ENCODE data around the gene DNAH10.

DNAH10 gene

GRCh38 chr12:123733229-123733628 is 28.9 kb upstream of the DNAH10 start:
- no peaks in the 10 kb centered on the region for H3F3A ChIP-seq (ENCODE audit: low read depth)
- H4K20me1 ChIP-seq (ENCODE audit: insufficient read depth, low read length, poor library complexity, severe bottlenecking) = no peaks in the 10 kb centered on the region
- no peaks in the 10 kb centered on the region for H3K4me1 ChIP-seq (ENCODE audit: insufficient read depth, low read length, poor library complexity, severe bottlenecking)
- no peak overlapping the region for H3K4me2 ChIP-seq (ENCODE audit: low read depth, low read length, poor library complexity, severe bottlenecking)
- no peak for TF ChIP-seq EZH2phosphoT487 (IDR thresholded peaks at IDR 0.05; ENCODE audit: borderline replicate concordance)
- no peak for TF ChIP-seq CTCF (conservative IDR thresholded peaks at IDR 0.05; ENCODE audit: low read length)
- no peaks in the 10 kb centered on the region for H3K9me2 ChIP-seq (replicated peaks; ENCODE audit: low read depth, low read length)
- no peak overlapping the region for H3K4me3 ChIP-seq (ENCODE audit: low read length, poor library complexity, severe bottlenecking)
- H3K9ac ChIP-seq (ENCODE audit: low read depth, low read length, poor library complexity, severe bottlenecking) = no peak overlapping the region
- H3K79me2 ChIP-seq (ENCODE audit: insufficient read depth, low read length) = no peaks in the 10 kb centered on the region
- H3K36me3 ChIP-seq (ENCODE audit: insufficient read depth, low read length) = peaks cover 87% of the 10 kb centered on the region; the same call in 1 of the 2 replicates
- no peaks in the 10 kb centered on the region for H3K9me3 ChIP-seq (ENCODE audit: insufficient read depth, low read depth, low read length)
- H3K27me3 ChIP-seq (ENCODE audit: insufficient read depth, low read length, poor library complexity, severe bottlenecking) = no peaks in the 10 kb centered on the region
- H2AFZ ChIP-seq (ENCODE audit: low read length) = no peak overlapping the region

DNA sequence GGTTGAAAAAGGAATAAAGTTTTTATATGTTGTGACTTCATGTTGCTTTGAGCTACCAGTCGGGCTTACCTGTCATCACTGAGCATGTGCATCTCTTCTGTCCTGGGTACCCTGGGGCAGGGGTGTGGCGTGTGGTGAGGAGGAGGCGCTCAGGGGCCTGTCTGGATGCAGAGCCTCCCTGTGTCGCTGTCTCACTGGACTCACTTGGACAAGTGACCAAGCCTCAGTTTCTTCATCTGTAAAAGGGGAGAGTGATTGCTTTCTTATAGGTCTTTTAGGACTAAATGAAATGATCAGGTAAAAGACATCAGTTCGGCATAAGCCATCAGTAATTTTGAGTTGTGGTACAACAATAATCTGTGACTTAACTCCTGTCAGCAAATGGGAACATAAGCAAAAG is 27.8 kb upstream of the DNAH10 start:
- Histone ChIP-seq H3K9me2 (replicated peaks; ENCODE audit: low read depth, low read length) (no peaks in the 10 kb centered on the region), H3K79me2 (ENCODE audit: insufficient read depth, low read length) (no peaks in the 10 kb centered on the region), H4K20me1 (ENCODE audit: insufficient read depth, low read length, poor library complexity, severe bottlenecking) (no peaks in the 10 kb centered on the region), H3K4me2 (ENCODE audit: low read depth, low read length, poor library complexity, severe bottlenecking) (no peak overlapping the region), H3K4me3 (ENCODE audit: low read length, poor library complexity, severe bottlenecking) (no peak overlapping the region), H3K27me3 (ENCODE audit: insufficient read depth, low read length, poor library complexity, severe bottlenecking) (no peaks in the 10 kb centered on the region), H3K4me1 (ENCODE audit: insufficient read depth, low read length, poor library complexity, severe bottlenecking) (no peaks in the 10 kb centered on the region), H3F3A (ENCODE audit: low read depth) (no peaks in the 10 kb centered on the region), H2AFZ (ENCODE audit: low read length) (no peak overlapping the region), H3K9me3 (ENCODE audit: insufficient read depth, low read depth, low read length) (no peaks in the 10 kb centered on the region), H3K9ac (ENCODE audit: low read depth, low read length, poor library complexity, severe bottlenecking) (no peak overlapping the region), H3K36me3 (ENCODE audit: insufficient read depth, low read length) (peaks cover 88% of the 10 kb centered on the region; the same call in 1 of the 2 replicates)
- TF ChIP-seq CTCF (conservative IDR thresholded peaks at IDR 0.05; ENCODE audit: low read length) (no peak), EZH2phosphoT487 (IDR thresholded peaks at IDR 0.05; ENCODE audit: borderline replicate concordance) (no peak)

DNA sequence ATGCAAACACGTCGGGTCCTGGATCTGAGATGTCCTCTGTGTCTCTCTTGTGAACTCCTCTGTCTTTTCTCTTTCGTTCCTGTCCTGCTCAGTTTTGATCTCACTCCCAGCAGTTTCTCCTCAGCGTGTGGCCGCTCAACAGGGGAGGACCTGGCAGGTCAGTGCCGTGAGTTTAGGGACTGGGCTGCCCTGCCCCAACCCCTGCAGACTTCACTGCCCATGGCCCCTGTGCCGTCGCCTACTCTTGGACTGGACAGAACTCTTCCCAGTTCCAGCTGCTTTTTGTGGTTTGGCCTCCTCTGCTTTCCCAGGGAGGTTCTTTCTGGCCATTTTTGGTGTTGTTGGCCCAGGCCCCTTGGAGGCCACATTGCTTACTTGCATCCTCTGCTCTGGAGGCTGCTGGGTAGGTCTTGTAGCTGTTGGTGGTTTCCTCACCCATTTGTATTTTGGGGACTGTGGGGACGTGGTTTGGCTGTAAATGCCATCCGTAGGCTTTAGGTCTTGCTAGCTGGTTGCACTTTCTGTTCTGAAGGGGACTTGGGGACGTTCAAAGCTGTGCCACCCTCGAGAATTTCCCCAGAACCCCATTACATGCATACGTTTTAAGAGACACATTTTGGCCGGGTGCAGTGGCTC is 20.0 kb upstream of the DNAH10 start:
- H3F3A ChIP-seq (ENCODE audit: low read depth) = no peaks in the 10 kb centered on the region
- peaks cover 6% of the 10 kb centered on the region for H3K4me1 ChIP-seq (ENCODE audit: insufficient read depth, low read length, poor library complexity, severe bottlenecking)
- H3K36me3 ChIP-seq (ENCODE audit: insufficient read depth, low read length) = peaks cover 73% of the 10 kb centered on the region; the same call in 1 of the 2 replicates
- H3K9me2 ChIP-seq (replicated peaks; ENCODE audit: low read depth, low read length) = no peaks in the 10 kb centered on the region
- H3K9ac ChIP-seq (ENCODE audit: low read depth, low read length, poor library complexity, severe bottlenecking) = peak overlapping the region; percentile 32
- no peaks in the 10 kb centered on the region for H3K27me3 ChIP-seq (ENCODE audit: insufficient read depth, low read length, poor library complexity, severe bottlenecking)
- H4K20me1 ChIP-seq (ENCODE audit: insufficient read depth, low read length, poor library complexity, severe bottlenecking) = no peaks in the 10 kb centered on the region
- H3K4me2 ChIP-seq (ENCODE audit: low read depth, low read length, poor library complexity, severe bottlenecking) = peak overlapping the region; percentile 34
- no peaks in the 10 kb centered on the region for H3K79me2 ChIP-seq (ENCODE audit: insufficient read depth, low read length)
- H3K4me3 ChIP-seq (ENCODE audit: low read length, poor library complexity, severe bottlenecking) = no peak overlapping the region
- H3K9me3 ChIP-seq (ENCODE audit: insufficient read depth, low read depth, low read length) = no peaks in the 10 kb centered on the region
- TF ChIP-seq CTCF (conservative IDR thresholded peaks at IDR 0.05; ENCODE audit: low read length) (no peak), EZH2phosphoT487 (IDR thresholded peaks at IDR 0.05; ENCODE audit: borderline replicate concordance) (no peak)
- no peak overlapping the region for H2AFZ ChIP-seq (ENCODE audit: low read length)

Data from Loucy (cell line).